Measurements from ENCODE around the gene CACNA1G.

The CACNA1G gene

GRCh38 chr17:50594128-50594823, 33.8 kb downstream of the CACNA1G start:
- no peak for TF ChIP-seq JUND (IDR thresholded peaks at IDR 0.05; ENCODE audit: low read depth)
- DNase-seq (ENCODE audit: low read depth in 1 of 2, low spot score in 1 of 2), result no peak
- in situ Hi-C loops (cut with HindIII; ENCODE audit: low pct_unique_long_range_greater_than_20kb, low sequenced_read_pairs), result no loop called here

GRCh38 chr17:50594892-50595291, 34.4 kb downstream of the CACNA1G start:
- no peak for DNase-seq (ENCODE audit: low read depth in 1 of 2, low spot score in 1 of 2)
- TF ChIP-seq JUND (IDR thresholded peaks at IDR 0.05; ENCODE audit: low read depth), result no peak

GRCh38 chr17:50596191-50597037, 35.9 kb downstream of the CACNA1G start:
- no peak for TF ChIP-seq JUND (IDR thresholded peaks at IDR 0.05; ENCODE audit: low read depth)
- no peak for DNase-seq (ENCODE audit: low read depth in 1 of 2, low spot score in 1 of 2)
- in situ Hi-C loops (cut with HindIII; ENCODE audit: low pct_unique_long_range_greater_than_20kb, low sequenced_read_pairs), result no loop called here

More at GRCh38 chr17:50594892-50595291, 34.4 kb downstream of the CACNA1G start:
- in situ Hi-C loops (cut with HindIII; ENCODE audit: low pct_unique_long_range_greater_than_20kb, low sequenced_read_pairs), result no loop called here

GRCh38 chr17:50598487-50598886, 38.0 kb downstream of the CACNA1G start:
- no peak for TF ChIP-seq JUND (IDR thresholded peaks at IDR 0.05; ENCODE audit: low read depth)
- in situ Hi-C loops (cut with HindIII; ENCODE audit: low pct_unique_long_range_greater_than_20kb, low sequenced_read_pairs), result no loop called here
- no peak for DNase-seq (ENCODE audit: low read depth in 1 of 2, low spot score in 1 of 2)

- in situ Hi-C loops (cut with HindIII; ENCODE audit: low pct_unique_long_range_greater_than_20kb, low sequenced_read_pairs), result no loop called here
- no peak for TF ChIP-seq JUND (IDR thresholded peaks at IDR 0.05; ENCODE audit: low read depth)
Observed at GRCh38 chr17:50599606-50600005, 39.1 kb downstream of the CACNA1G start.

GRCh38 chr17:50601823-50602375, 41.4 kb downstream of the CACNA1G start:
- in situ Hi-C loops (cut with HindIII; ENCODE audit: low pct_unique_long_range_greater_than_20kb, low sequenced_read_pairs), result no loop called here
- TF ChIP-seq JUND (IDR thresholded peaks at IDR 0.05; ENCODE audit: low read depth), result no peak
- no peak for DNase-seq (ENCODE audit: low read depth in 1 of 2, low spot score in 1 of 2)

More at GRCh38 chr17:50599606-50600005, 39.1 kb downstream of the CACNA1G start:
- DNase-seq (ENCODE audit: low read depth in 1 of 2, low spot score in 1 of 2), result no peak

GRCh38 chr17:50602836-50603235, 42.3 kb downstream of the CACNA1G start:
- no peak for TF ChIP-seq JUND (IDR thresholded peaks at IDR 0.05; ENCODE audit: low read depth)
- DNase-seq (ENCODE audit: low read depth in 1 of 2, low spot score in 1 of 2), result no peak
- in situ Hi-C loops (cut with HindIII; ENCODE audit: low pct_unique_long_range_greater_than_20kb, low sequenced_read_pairs), result no loop called here

- in situ Hi-C loops (cut with HindIII; ENCODE audit: low pct_unique_long_range_greater_than_20kb, low sequenced_read_pairs), result no loop called here
- DNase-seq (ENCODE audit: low read depth in 1 of 2, low spot score in 1 of 2), result peak; percentile 36 to 59
- no peak for TF ChIP-seq JUND (IDR thresholded peaks at IDR 0.05; ENCODE audit: low read depth)
Observed at GRCh38 chr17:50603340-50603739, 42.8 kb downstream of the CACNA1G start.

GRCh38 chr17:50604513-50604912, 44.0 kb downstream of the CACNA1G start:
- DNase-seq (ENCODE audit: low read depth in 1 of 2, low spot score in 1 of 2), result no peak
- in situ Hi-C loops (cut with HindIII; ENCODE audit: low pct_unique_long_range_greater_than_20kb, low sequenced_read_pairs), result no loop called here
- no peak for TF ChIP-seq JUND (IDR thresholded peaks at IDR 0.05; ENCODE audit: low read depth)

GRCh38 chr17:50605429-50605828, 44.9 kb downstream of the CACNA1G start:
- no peak for DNase-seq (ENCODE audit: low read depth in 1 of 2, low spot score in 1 of 2)
- in situ Hi-C loops (cut with HindIII; ENCODE audit: low pct_unique_long_range_greater_than_20kb, low sequenced_read_pairs), result no loop called here
- TF ChIP-seq JUND (IDR thresholded peaks at IDR 0.05; ENCODE audit: low read depth), result no peak

- no peak for DNase-seq (ENCODE audit: low read depth in 1 of 2, low spot score in 1 of 2)
- in situ Hi-C loops (cut with HindIII; ENCODE audit: low pct_unique_long_range_greater_than_20kb, low sequenced_read_pairs), result no loop called here
- no peak for TF ChIP-seq JUND (IDR thresholded peaks at IDR 0.05; ENCODE audit: low read depth)
Observed at GRCh38 chr17:50607522-50608175, 47.1 kb downstream of the CACNA1G start.

GRCh38 chr17:50608700-50609379, 48.3 kb downstream of the CACNA1G start:
- no peak for DNase-seq (ENCODE audit: low read depth in 1 of 2, low spot score in 1 of 2)
- in situ Hi-C loops (cut with HindIII; ENCODE audit: low pct_unique_long_range_greater_than_20kb, low sequenced_read_pairs), result no loop called here
- no peak for TF ChIP-seq JUND (IDR thresholded peaks at IDR 0.05; ENCODE audit: low read depth)
